Measurements from ENCODE around the gene UFL1.

The UFL1 gene

DNA sequence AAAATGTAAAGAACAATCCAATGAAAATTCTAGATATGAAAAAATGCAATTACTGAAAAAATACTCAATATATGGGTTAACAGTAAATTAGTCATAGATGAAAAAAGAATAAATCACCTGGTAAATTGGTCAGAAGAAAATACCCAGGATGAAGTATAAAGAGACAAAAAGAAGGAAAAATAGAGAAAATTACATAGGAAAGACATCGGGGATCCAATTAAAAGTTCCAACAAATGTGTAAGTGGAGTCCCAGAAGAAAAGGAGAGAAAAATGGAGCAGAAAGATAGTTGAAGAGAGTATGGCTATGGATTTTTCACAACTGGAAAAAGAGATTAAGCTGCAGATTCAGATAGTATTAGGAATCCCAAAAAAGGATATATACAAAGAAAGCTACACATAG, 18.7 kb upstream of the UFL1 start:
- no peaks in the 10 kb centered on the region for H3K27me3 ChIP-seq (ENCODE audit: insufficient read depth, low read length, poor library complexity)
- H3K23ac ChIP-seq (ENCODE audit: low read length) = no peak overlapping the region
- H3K18ac ChIP-seq (ENCODE audit: low read length) = no peak overlapping the region
- H3K79me1 ChIP-seq (ENCODE audit: low read length) = no peaks in the 10 kb centered on the region
- H2BK120ac ChIP-seq (ENCODE audit: low read depth, low read length) = no peak overlapping the region
- DNase-seq = no peak
- H2AK5ac ChIP-seq (ENCODE audit: low read length) = no peak overlapping the region
- H4K5ac ChIP-seq (ENCODE audit: low read length) = no peak overlapping the region
- no peaks in the 10 kb centered on the region for H3K79me2 ChIP-seq (ENCODE audit: control insufficient read depth, insufficient read depth, low read length)
- H3K4me1 ChIP-seq (ENCODE audit: control insufficient read depth, low read depth, low read length) = no peaks in the 10 kb centered on the region
- H3K4ac ChIP-seq (ENCODE audit: low read depth, low read length) = no peak overlapping the region
- H3K9ac ChIP-seq (ENCODE audit: low read length) = no peak overlapping the region
- H3K56ac ChIP-seq (ENCODE audit: low read length) = no peak overlapping the region
- WGBS (ENCODE audit: extremely low coverage, insufficient coverage, low lambda C conversion rate) = no CpG with 5 or more reads among the region's 1 CpG
- H4K8ac ChIP-seq (ENCODE audit: low read depth, low read length) = no peak overlapping the region
- no peaks in the 10 kb centered on the region for H3K36me3 ChIP-seq (ENCODE audit: control insufficient read depth, insufficient read depth, low read length)
- no peak overlapping the region for H2BK5ac ChIP-seq (ENCODE audit: low read length)
- no peak overlapping the region for H3K4me3 ChIP-seq (ENCODE audit: low read length)
- H2BK15ac ChIP-seq (replicated peaks; ENCODE audit: low read depth) = no peak overlapping the region
- H3K4me2 ChIP-seq (ENCODE audit: low read length) = no peak overlapping the region
- H3K27ac ChIP-seq (ENCODE audit: low read depth, low read length) = no peak overlapping the region

DNA sequence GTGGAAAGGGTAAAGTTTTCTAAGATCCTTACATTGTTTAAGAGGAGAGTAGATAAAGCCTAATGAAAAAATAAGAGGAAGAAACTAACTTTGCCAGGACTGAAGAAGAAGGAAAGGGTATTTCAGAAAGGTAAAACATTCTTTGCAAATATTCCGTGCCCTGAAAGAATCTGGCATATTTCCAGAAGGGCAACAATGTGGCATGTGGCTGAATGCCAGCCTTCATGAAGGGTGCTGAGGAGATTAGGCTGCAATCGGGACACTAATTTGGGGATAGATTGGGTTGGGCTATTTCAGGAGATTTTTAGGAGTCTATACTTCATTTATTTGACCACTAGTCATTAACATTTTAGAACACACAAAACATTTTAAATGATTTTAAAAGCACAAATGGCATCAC, 16.2 kb upstream of the UFL1 start:
- H4K5ac ChIP-seq (ENCODE audit: low read length) = no peak overlapping the region
- H3K18ac ChIP-seq (ENCODE audit: low read length) = no peak overlapping the region
- no peaks in the 10 kb centered on the region for H3K4me1 ChIP-seq (ENCODE audit: control insufficient read depth, low read depth, low read length)
- no peak overlapping the region for H2AK5ac ChIP-seq (ENCODE audit: low read length)
- no peak overlapping the region for H3K4me2 ChIP-seq (ENCODE audit: low read length)
- H4K8ac ChIP-seq (ENCODE audit: low read depth, low read length) = no peak overlapping the region
- no peaks in the 10 kb centered on the region for H3K79me1 ChIP-seq (ENCODE audit: low read length)
- no peak overlapping the region for H2BK15ac ChIP-seq (replicated peaks; ENCODE audit: low read depth)
- H3K23ac ChIP-seq (ENCODE audit: low read length) = no peak overlapping the region
- H3K27me3 ChIP-seq (ENCODE audit: insufficient read depth, low read length, poor library complexity) = no peaks in the 10 kb centered on the region
- H3K4ac ChIP-seq (ENCODE audit: low read depth, low read length) = no peak overlapping the region
- no peak overlapping the region for H3K9ac ChIP-seq (ENCODE audit: low read length)
- H3K56ac ChIP-seq (ENCODE audit: low read length) = no peak overlapping the region
- DNase-seq = no peak
- WGBS (ENCODE audit: extremely low coverage, insufficient coverage, low lambda C conversion rate) = no CpG with 5 or more reads among the region's 2 CpGs
- H3K79me2 ChIP-seq (ENCODE audit: control insufficient read depth, insufficient read depth, low read length) = no peaks in the 10 kb centered on the region
- H3K36me3 ChIP-seq (ENCODE audit: control insufficient read depth, insufficient read depth, low read length) = no peaks in the 10 kb centered on the region
- no peak overlapping the region for H3K27ac ChIP-seq (ENCODE audit: low read depth, low read length)
- no peak overlapping the region for H2BK120ac ChIP-seq (ENCODE audit: low read depth, low read length)
- no peak overlapping the region for H3K4me3 ChIP-seq (ENCODE audit: low read length)
- no peak overlapping the region for H2BK5ac ChIP-seq (ENCODE audit: low read length)

DNA sequence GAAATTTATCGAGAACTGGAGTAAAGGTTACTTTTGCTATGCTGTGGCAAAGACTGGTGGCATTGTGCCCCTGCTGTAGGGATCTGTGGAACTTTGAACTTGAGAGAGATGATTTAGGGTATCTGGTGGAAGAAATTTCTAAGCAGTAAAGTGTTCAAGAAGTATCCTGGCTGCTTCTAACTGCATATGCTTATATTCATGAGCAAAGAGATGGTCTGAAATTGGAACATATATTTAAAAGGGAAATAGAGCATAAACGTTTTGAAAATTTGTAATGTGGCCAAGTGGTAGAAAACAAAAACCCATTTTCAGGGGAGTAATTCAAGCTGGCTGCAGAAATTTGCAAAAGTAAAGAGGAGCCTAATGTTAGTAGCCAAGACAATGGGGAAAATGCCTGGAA, 12.3 kb upstream of the UFL1 start:
- H2BK15ac ChIP-seq (replicated peaks; ENCODE audit: low read depth) = no peak overlapping the region
- H2AK5ac ChIP-seq (ENCODE audit: low read length) = no peak overlapping the region
- H2BK5ac ChIP-seq (ENCODE audit: low read length) = no peak overlapping the region
- H3K36me3 ChIP-seq (ENCODE audit: control insufficient read depth, insufficient read depth, low read length) = no peaks in the 10 kb centered on the region
- H3K56ac ChIP-seq (ENCODE audit: low read length) = no peak overlapping the region
- H3K79me1 ChIP-seq (ENCODE audit: low read length) = no peaks in the 10 kb centered on the region
- no peak overlapping the region for H2BK120ac ChIP-seq (ENCODE audit: low read depth, low read length)
- H3K27me3 ChIP-seq (ENCODE audit: insufficient read depth, low read length, poor library complexity) = no peaks in the 10 kb centered on the region
- no peak for DNase-seq
- H4K5ac ChIP-seq (ENCODE audit: low read length) = no peak overlapping the region
- no peak overlapping the region for H3K4me2 ChIP-seq (ENCODE audit: low read length)
- no peaks in the 10 kb centered on the region for H3K4me1 ChIP-seq (ENCODE audit: control insufficient read depth, low read depth, low read length)
- H3K4ac ChIP-seq (ENCODE audit: low read depth, low read length) = no peak overlapping the region
- no peak overlapping the region for H3K23ac ChIP-seq (ENCODE audit: low read length)
- no peak overlapping the region for H3K18ac ChIP-seq (ENCODE audit: low read length)
- H3K27ac ChIP-seq (ENCODE audit: low read depth, low read length) = no peak overlapping the region
- H4K8ac ChIP-seq (ENCODE audit: low read depth, low read length) = no peak overlapping the region
- no peaks in the 10 kb centered on the region for H3K79me2 ChIP-seq (ENCODE audit: control insufficient read depth, insufficient read depth, low read length)
- no peak overlapping the region for H3K9ac ChIP-seq (ENCODE audit: low read length)
- WGBS (ENCODE audit: extremely low coverage, insufficient coverage, low lambda C conversion rate) = no CpG with 5 or more reads among the region's 2 CpGs
- no peak overlapping the region for H3K4me3 ChIP-seq (ENCODE audit: low read length)

DNA sequence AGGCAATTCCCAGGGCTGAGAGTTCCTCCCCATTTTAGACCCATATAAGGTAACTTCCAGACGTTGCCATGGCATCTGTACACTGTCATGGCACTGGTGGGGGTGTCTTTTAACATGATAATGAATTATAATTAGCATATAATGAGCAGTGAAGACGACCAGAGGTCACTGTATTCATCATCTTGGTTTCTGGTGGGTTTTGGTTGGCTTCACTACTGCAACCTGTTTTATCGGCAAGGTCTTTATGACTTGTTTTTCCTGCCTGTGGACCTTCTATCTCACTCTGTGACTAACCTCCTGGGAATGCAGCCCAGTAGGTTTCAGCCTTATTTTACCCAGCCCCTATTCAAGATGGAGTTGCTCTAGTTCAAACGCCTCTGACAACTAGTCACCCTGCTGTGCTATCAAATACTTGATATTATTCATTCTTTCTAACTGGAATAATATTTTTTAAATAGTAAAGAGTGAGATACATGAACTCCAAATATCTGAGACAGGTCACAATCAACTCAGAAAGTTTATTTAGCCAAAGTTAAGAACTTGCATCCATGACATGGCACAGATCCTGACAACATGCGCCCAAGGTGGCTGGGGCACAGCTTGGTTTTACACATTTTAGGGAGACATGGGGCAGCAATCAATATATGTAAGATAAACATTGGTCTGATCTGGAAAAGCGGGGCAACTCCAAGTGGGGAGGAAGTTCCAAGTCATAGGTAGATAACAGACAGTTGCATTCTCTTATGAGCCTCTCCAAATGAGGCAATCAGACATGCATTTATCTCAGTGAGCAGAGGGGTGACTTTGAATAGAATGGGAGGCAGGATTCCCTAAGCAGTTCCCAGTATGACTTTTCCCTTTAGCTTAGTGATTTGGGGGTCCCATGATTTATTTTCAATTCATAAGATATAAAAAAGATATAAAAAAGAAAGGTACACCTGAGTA, 1.2 kb upstream of the UFL1 start:
- peak; percentile 97 for DNase-seq
- no peak overlapping the region for H3K4ac ChIP-seq (ENCODE audit: low read depth, low read length)
- no peak overlapping the region for H2AK5ac ChIP-seq (ENCODE audit: low read length)
- peak overlapping the region; percentile 12 for H3K4me2 ChIP-seq (ENCODE audit: low read length)
- H3K27me3 ChIP-seq (ENCODE audit: insufficient read depth, low read length, poor library complexity) = no peaks in the 10 kb centered on the region
- no peak overlapping the region for H3K4me3 ChIP-seq (ENCODE audit: low read length)
- no peaks in the 10 kb centered on the region for H3K79me1 ChIP-seq (ENCODE audit: low read length)
- H3K27ac ChIP-seq (ENCODE audit: low read depth, low read length) = peak overlapping the region; percentile 20
- no peak overlapping the region for H3K23ac ChIP-seq (ENCODE audit: low read length)
- WGBS (ENCODE audit: extremely low coverage, insufficient coverage, low lambda C conversion rate) = no CpG with 5 or more reads among the region's 6 CpGs
- H4K8ac ChIP-seq (ENCODE audit: low read depth, low read length) = no peak overlapping the region
- no peak overlapping the region for H2BK15ac ChIP-seq (replicated peaks; ENCODE audit: low read depth)
- H4K5ac ChIP-seq (ENCODE audit: low read length) = no peak overlapping the region
- H3K9ac ChIP-seq (ENCODE audit: low read length) = peak overlapping the region; percentile 80
- peak overlapping the region; percentile 23 for H2BK5ac ChIP-seq (ENCODE audit: low read length)
- H3K36me3 ChIP-seq (ENCODE audit: control insufficient read depth, insufficient read depth, low read length) = no peaks in the 10 kb centered on the region
- H3K4me1 ChIP-seq (ENCODE audit: control insufficient read depth, low read depth, low read length) = no peaks in the 10 kb centered on the region
- H3K56ac ChIP-seq (ENCODE audit: low read length) = peak overlapping the region; percentile 47
- no peaks in the 10 kb centered on the region for H3K79me2 ChIP-seq (ENCODE audit: control insufficient read depth, insufficient read depth, low read length)
- no peak overlapping the region for H2BK120ac ChIP-seq (ENCODE audit: low read depth, low read length)
- no peak overlapping the region for H3K18ac ChIP-seq (ENCODE audit: low read length)

DNA sequence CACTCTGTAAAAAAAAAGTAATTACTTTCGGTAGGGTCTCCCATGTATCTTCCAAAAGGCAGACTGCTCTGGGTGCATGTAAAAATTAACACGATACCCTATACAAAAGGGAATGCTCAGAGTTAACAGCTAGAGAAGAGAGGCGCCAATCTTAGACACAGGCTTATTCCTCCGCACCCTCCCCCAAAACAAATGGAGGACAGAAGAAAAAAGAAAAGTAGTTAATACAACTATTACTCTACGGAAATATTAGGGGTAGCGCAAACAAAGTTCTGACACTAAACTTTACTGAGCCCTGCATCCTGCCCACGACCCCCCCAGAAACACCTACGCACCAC, 331 bp upstream of the UFL1 start:
- H3K4ac ChIP-seq (ENCODE audit: low read depth, low read length) = no peak overlapping the region
- H2BK120ac ChIP-seq (ENCODE audit: low read depth, low read length) = no peak overlapping the region
- H3K79me1 ChIP-seq (ENCODE audit: low read length) = no peaks in the 10 kb centered on the region
- H3K23ac ChIP-seq (ENCODE audit: low read length) = no peak overlapping the region
- DNase-seq = no peak
- H4K8ac ChIP-seq (ENCODE audit: low read depth, low read length) = no peak overlapping the region
- no peaks in the 10 kb centered on the region for H3K79me2 ChIP-seq (ENCODE audit: control insufficient read depth, insufficient read depth, low read length)
- no peak overlapping the region for H2BK15ac ChIP-seq (replicated peaks; ENCODE audit: low read depth)
- no peak overlapping the region for H4K5ac ChIP-seq (ENCODE audit: low read length)
- peak overlapping the region; percentile 52 for H3K18ac ChIP-seq (ENCODE audit: low read length)
- WGBS (ENCODE audit: extremely low coverage, insufficient coverage, low lambda C conversion rate) = no CpG with 5 or more reads among the region's 8 CpGs
- no peak overlapping the region for H2AK5ac ChIP-seq (ENCODE audit: low read length)
- H3K4me1 ChIP-seq (ENCODE audit: control insufficient read depth, low read depth, low read length) = no peaks in the 10 kb centered on the region
- H3K27ac ChIP-seq (ENCODE audit: low read depth, low read length) = peak overlapping the region; percentile 16
- H3K36me3 ChIP-seq (ENCODE audit: control insufficient read depth, insufficient read depth, low read length) = no peaks in the 10 kb centered on the region
- H3K4me3 ChIP-seq (ENCODE audit: low read length) = peak overlapping the region; percentile 72
- no peaks in the 10 kb centered on the region for H3K27me3 ChIP-seq (ENCODE audit: insufficient read depth, low read length, poor library complexity)
- H3K4me2 ChIP-seq (ENCODE audit: low read length) = peak overlapping the region; percentile 37
- peak overlapping the region; percentile 40 for H2BK5ac ChIP-seq (ENCODE audit: low read length)
- peak overlapping the region; percentile 87 for H3K56ac ChIP-seq (ENCODE audit: low read length)
- H3K9ac ChIP-seq (ENCODE audit: low read length) = peak overlapping the region; percentile 80

All from mesendoderm (in vitro differentiated cells).